T-helper 22 cell (primary cell): ENCODE measurements around the gene LDHAL6B.

ENCODE experiments used
- DNase-seq: peaks from one replicate; pipeline ENCODE4 v3.0.0-alpha.2; 2020; ENCODE audit warnings: low read depth

The LDHAL6B gene

DNA sequence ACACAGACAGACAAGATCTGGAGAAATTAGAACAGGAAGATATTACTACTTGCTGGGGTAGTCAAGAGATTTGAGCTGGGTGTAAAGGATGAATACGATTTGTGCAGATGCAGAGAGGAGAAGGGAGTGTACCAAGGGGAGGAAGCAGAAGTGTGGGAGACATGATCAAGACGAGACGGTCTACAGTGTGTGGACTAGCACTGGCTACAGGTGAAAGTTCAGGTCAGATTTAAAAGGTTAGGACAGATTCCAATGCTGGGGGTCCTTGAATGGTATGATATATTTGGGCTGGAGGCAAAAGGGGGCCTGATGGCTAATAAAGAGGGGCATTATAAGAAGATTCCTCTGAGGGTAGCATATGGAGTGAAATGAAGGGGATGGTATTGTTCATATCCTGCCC, 12.1 kb downstream of the LDHAL6B start:
- no peak for DNase-seq

DNA sequence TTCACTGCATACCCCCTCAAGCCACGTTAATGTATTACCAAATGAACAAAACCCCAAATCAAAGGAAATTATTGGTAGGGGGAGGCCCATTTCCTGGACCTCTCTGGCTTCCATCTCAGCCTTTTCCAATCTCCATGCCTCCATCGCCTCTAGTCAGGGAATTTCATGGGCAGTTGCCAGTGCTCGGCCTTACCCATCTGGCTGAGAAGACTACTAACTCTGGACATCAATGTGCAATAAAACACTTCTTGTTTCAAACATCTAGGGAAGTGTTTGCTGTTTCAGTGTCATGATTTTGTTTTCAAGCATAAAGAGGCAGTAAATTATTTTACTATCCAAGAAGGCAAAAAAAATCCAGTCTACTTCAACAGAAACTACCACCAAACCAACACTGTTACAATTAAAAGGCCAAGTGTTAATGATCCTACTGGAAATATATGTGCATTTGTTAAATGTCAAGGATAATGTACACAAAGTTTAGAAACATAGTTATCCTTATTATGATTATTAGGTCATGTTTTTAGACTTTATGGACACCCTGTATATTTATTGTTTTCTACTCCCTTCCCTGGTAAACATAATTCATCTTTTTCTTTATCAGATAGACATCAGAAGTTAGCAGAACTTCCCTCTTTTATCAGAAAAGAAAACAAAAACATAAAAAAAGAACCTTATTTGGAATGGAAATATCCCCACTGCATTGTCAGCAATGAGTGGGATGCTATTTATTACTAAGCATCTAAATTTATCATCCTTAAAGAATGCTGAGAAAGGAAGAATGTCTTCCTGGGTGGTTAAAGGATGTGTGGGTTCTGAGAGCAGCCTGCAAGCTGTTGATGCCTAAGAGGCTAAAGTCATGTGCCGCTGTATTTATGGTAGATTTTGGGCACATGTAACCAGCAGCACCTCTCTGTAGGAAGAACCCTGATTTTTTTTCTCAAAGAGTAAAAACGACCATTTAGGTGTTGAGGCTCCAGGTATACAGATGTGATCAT, 15.2 kb downstream of the LDHAL6B start:
- DNase-seq, result no peak

DNA sequence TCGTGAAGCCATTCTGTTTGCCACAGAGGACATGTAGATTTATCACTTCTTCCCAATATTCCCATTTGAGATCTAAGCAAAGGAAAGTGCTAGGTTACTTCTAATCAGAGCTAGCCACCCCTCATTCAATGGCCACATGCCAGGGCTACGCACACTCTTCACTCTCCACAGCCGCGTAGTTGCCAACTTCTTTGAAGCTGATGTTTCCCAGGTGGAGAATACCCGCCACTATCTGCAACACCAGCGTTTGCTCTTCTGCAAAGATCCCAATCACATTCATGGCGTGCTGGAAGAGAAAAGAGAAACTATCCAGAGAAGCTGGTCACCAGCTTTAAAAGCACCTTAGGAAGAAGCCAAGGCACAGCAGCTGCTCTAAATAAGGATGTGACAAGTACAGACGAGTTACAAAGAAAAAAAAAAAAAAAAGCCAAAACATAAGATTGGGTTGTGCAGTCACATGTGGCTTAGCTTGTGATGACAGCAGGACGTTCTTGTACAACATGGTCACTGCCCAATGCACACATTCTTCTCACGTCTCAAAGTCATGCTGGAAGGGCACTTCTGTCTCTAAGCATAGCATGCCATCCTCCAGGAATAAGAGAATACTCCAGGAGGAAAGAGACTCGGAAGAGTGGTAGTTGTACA, 16.4 kb downstream of the LDHAL6B start:
- DNase-seq, result no peak

DNA sequence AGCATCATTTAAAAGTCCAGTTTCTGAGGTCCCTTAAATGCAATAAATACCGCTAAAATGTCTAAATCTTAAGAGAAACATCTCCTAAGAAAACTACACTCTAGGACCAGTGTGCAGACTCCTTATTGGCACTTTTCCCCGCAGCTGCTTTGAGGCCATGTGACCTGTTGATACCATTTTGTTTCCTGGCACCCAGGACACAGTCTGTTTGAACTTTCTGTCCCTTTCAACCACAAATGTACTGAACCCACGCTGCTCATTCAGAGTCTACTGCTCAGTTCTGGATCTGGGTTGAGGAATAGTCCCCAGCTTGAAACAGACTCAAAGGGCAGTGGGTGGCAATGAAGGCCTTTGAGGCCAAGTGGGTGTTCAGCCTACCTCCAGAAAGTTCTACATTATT, 17.1 kb downstream of the LDHAL6B start:
- DNase-seq, result no peak

DNA sequence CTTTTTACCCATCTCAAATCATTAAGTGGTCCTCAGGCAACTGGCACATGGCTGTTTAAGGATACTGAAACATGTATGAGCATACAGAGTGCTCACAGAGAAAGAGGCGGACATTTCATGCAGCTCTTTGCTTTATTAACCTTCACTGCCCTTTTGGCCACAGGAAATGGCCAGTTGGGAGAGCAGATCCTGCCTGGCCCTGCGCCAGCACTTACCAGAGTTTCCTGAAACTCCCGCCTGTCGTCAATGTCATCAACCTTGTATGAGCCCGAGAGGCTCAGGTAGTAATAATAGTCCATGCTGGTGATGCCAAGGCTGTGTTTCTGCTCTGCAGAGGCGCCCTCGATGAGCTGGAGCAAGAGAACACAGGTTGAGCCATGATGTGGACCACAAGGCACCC, 17.8 kb downstream of the LDHAL6B start:
- DNase-seq, result no peak

DNA sequence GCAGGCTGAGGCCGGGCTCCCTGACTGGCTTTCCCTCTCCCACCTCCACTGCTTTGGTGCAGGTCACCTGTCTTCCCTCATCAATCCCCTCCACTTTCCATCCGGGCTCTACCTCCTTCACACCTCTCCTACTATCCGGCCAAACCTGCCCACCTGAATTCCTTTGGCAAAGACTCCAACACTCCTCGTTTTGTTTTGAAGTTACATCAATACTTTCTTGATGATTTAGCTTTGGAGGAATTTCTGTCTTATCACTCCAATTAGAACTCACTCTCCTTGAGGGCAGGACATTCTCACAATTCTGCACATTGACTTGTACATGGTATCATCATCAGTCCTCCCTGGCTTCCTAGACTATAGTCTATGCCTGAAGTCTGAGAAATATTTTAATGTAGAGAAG, 20.4 kb downstream of the LDHAL6B start:
- no peak for DNase-seq

DNA sequence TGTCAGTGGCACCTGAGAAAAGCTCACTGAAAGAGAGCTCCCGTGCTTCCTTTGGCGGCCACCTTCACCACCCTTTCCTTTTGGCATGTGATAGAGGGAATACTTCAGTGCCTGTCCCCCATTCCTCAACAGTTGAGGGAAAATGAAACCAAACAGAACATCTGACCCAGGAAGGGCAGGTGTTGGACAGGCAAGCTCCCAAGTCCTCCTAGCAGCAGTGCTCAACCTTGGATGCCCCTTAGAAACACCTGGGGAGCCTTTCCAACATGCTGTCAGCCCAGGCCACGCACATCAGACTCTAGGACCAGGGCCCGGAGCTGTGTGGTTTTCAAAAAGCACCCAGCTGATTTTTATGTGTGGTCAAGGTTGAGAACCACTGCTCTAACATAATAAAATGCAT, 22.4 kb downstream of the LDHAL6B start:
- DNase-seq, result no peak

DNA sequence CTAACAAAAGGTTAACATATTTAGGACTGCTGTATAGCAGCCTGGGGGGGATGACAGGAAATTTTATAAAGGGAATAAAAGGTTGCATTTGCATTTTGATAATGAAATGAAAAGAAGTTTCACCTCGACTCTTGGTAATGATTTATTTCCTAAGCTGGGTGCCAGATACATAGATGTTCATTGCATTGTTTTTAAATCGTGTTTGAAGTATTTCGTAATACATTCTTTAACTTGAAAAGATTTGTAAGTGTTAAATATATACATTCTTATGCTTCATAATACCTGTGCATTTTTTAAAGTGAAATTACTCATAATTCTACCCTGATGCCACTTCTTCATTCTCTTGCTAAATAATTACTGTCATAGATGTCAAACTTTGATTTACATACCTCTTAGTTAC, 22.8 kb downstream of the LDHAL6B start:
- no peak for DNase-seq

DNA sequence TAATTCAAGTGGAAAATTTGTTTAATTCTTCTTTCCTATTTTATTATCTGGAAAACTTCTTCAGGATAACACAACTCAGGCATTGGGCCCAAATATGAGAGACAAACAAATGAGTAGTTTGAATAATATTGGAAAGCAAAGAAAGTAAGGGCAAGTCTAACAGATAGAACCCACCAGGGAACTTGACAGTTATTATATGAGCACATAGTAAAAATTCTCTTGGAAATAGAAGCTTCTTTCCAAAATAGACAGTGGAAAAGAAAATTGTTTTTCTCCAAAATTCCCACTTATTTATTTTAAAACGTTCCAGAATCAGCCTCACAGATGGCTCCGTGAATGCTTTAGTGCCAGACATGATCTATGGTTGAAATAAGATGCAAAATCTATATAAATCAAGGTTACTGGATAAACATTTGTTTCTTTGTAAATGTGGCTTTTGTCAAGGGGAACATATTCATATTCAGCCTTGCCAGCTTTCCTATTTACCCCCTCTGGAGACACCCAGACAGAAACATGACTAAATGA, 23.9 kb downstream of the LDHAL6B start:
- no peak for DNase-seq

DNA sequence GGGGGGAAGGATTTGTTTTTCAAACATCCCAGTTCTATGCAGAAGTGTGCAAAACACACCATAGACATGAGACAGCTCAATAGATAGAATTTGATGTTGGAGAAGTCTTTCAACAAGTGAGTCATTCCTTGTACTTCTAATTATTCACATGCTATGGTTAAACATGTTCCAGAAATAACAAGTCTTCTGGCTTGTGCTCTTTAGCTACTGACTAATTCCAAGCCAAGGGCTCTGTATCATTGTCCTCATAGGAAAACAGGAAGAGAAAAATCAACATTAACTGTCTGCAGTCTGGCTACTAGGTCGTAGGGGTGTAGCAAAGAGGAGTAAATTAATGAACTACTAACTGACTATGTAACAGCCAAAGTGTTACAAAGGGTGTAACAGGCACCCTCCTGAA, 25.8 kb downstream of the LDHAL6B start:
- DNase-seq, result no peak

DNA sequence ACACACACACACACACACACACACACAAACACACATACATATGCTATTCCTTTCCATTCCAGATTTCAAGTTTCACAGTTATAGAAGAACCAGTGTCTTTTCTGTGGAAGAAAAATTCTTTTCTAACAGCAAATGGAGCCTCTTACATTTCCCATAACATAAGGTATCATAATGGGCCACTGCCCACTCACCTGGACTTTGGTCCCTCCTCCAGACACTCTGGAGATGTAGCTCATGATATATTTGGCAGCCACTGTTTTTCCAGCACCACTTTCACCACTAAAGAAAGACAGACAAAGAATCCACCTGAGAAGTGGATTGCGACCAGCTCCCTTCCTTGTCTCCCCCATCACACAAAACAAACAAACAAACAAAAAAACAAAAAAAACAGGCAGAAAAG, 29.8 kb downstream of the LDHAL6B start:
- no peak for DNase-seq

DNA sequence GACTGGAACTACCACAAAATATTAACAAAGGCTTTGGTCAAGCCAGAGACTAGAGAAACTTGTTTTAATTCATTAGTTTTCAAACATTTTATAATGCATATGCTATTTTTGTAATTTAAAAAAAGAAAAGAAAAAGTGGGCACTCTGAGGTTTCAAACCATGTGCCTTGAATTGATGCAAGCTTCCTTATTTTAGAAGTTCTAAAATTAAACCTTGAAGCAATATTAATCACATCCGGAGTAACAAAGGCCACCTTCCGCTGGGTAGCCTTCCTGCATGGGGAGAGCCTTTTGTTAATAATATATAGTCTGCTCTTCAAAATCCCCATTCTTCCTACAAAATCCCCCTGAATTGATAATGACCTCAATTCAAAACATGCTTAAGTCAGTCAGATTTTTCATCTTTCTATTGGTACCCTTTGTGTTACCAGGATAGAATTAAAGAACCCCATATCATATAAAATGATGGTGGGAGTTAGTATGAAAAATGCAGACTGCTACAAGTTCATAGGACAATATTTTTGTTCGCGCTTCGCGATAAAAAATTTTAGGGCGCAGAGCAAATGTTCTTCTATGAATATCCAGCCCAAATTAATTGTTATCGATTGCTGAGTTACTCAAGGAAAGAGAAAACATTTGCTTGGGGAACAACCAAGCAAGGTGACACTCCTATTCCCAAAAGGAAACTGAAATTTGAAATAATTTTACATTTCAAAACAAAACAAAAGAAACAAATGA, 30.6 kb downstream of the LDHAL6B start:
- DNase-seq, result no peak

DNA sequence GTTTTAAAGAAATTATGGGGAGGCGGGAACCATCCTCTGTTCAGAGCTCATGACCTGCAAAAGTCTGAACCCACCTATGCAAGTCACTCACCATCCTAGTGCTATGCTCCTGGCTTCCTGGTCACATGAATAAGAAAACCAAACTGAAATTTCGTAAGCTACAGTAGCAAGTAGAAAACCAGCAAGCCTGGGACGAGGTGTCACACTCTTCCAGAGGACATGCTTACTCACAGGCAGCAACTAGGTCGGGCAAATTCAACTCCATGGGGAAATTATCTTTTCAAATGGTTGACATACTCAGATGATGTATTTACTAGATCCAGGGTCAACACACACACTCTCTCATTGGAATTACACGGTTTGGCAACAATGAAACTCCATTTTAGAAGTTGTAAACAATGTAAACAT, 31.3 kb downstream of the LDHAL6B start:
- DNase-seq, result no peak

DNA sequence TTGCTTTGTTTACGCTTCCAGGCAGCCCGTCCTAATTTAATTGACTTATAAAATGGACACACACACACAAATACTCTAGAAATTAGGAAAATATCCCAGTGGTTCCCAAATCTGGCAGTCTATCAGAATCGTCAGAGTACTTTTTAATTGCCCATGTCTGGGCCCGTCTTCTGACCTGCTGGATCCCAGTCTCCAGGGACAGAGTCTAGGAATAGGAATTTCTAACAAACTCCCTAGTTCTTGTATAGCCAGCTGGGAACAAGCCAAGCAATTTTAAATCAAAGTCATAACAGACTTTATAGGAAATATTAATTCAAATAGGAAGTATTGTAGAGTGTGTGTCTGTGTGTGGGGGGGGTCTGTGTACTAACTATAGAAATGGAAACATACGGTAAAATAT, 33.4 kb downstream of the LDHAL6B start:
- DNase-seq, result no peak

DNA sequence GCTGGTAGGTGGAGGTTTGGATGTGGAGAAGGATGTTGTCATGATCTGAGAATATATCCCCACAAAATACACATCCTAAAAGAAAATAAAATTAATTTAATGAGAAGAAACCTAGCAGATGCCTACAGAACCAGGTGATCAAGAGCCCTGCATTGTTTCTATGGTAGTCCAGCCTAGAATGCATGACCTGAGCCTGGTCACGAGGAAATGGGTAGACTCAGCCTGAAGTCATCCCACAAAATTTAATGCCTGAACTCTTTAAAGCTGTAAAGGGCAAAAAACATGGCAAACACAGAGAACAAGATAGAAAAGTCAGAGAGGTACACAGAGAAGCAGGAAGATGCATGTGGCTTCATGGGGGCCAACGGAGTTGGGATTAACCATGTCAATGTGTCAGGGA, 36.0 kb downstream of the LDHAL6B start:
- no peak for DNase-seq

DNA sequence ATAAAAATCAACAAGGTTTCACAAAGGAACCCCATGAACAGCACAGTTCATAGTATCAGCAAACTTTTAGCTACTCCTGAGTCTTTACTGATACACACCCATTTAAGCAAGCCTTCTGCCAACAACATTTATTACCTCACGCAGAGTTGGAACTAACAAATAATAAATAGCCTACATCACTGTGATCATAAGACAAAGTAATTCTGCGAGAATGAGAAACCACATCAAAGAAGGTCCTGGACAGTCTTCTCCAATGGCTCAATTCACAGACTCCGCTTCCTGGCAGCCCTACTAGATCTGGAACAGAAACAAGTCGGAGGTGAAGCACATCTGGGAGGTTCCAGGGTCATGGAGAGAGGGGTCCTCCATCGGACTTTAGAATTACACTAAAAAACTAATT, 37.0 kb downstream of the LDHAL6B start:
- DNase-seq, result no peak

DNA sequence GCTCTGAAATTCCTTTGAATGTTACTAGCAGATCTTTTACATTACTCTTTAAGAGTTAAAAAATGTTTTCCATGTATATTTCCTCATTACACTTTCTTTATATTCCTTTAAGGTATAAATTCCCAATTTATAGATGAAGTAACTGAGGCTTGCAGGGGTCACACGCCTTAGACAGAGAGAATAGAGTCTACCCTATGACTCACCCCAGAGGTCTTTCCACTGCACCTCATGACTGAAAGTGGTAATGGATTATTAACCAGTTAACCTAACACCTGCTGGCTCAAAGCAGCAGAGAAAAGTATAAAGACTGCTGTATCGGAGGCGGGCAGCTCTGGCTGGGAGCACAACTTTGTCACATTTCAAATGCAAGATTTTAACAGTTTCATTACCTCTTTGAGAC, 37.7 kb downstream of the LDHAL6B start:
- DNase-seq, result no peak

DNA sequence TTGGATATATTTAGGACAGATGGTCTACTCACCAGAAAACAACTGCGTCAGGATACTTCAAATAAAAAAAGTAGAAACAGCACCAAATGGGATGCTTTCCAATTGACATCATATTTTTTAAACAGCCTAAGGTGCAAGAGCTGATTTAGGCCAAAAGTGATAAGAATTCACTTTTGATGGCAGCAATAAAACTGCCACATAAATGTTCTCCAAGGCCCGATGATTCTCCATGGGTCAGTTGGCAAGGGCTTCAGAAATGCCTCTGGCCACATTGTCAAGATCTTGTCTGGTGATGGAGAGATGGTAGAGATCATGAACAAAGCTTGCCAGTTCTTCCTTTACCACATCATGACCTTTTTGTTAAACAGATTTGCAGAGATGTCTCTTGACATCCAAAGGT, 38.9 kb downstream of the LDHAL6B start:
- DNase-seq, result no peak

DNA sequence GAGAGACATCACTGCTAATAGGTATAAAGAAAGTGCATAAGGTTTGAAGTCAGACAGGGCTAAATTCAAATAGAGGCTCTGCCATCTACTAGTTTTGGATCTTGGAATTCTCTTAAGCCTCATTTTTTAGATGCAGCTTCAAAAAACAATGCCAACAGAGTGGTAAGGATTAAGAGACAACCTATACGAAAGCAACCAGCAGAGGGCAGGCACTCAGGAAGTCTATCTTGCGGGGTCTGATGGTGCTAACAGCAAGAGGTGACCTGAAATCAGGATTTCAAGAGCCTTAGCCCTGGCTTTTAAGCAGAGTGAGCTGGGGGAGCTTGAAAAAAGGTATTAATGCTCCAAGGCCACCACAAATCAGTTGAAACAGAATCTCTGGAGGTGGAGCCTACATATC, 40.7 kb downstream of the LDHAL6B start:
- DNase-seq, result peak; percentile 3

DNA sequence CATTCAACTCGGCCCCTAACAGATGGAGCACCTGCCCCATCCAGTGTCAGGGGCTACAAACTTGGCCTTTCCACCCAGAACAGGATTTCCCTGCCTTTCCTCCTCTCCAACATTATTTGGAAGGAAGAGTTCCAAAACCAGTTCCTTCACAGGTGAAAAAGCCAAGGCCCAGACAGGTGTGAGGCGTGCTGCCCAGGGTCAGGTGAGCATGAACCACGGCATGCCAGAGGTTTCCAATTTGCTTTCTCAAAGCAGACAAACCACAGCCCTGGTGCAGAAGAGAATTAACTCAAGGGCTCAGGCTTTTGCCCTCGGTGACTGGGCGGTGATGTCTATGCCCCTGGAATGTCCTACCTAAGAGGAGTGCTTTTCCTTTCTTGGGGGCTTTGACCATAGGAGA, 43.2 kb downstream of the LDHAL6B start:
- DNase-seq, result no peak

DNA sequence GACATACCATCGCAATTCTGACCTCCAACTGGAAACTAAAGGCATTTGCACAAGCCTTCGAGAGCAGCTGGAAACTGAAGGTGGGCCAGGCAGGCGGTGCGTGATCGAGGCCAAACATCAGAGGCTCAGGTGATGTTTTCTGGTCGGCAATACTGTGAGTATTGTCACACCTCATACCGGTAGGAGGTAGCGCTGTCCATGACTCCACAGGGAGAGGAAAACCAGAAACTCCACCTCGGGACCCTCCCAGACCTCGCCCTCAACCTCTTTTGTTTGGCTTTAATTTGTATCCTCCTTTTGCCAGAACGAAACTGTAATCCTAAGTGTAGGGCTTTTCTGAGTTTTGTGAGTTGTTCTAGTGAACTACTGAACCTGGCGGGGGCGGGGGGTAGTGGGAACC, 43.6 kb downstream of the LDHAL6B start:
- no peak for DNase-seq

DNA sequence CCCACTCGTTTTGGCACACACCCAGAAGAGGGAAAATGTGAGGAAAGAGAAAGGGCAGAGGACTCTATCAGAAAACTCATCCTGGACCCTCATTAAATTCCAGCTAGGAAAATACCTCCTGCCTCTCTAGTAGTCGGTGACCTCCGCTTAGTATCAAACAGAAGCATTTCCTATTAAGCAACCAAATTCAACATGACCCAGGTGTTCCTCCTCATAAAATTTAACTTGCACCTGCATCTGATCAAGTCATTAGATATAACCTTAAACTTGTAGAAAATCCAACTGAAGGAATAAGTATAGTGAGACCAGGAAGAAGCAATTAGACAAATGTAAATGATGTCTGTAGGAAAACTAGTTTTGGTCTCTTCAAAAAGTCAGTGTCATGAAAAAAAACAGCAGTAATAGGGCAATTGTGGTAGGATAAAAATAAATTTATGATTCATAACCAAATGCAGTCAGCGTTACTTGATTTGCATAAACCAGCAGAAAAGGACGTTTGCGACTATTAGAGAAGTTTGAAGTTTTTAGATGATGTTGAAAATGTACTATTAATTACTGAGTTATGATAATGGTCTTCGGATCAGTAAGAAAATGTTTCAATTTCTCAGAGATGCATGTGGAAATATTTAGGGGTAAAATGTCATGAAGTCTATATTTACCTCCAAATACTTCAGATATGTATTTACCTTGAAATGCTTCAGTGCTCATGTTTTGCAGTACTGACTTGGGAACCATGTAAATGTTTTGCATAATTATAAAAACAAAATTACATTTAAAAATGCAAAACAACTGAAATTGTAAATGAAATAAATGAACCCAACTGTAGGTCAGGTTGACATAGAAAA, 44.6 kb downstream of the LDHAL6B start:
- DNase-seq, result no peak
